ENCODE data around the gene ESRRG. TPM values are rescaled to one million over a fixed set of nuclear protein-coding genes. Genes with fewer than 3 reads are reported as not detected.

ESRRG gene
- total and polyA plus RNA-seq, 2 of the 8 experiments (the other 6 are each of a cell fraction or from before 2014, with no cell fraction given), result 0.59 to 1.4 TPM

GRCh38 chr1:216535751-216536150, 187.5 kb downstream of the ESRRG start:
- Histone ChIP-seq H4K5ac (ENCODE audit: insufficient read length, low read depth, low read length) (no peak overlapping the region), H3K4ac (replicated peaks; ENCODE audit: insufficient read length, low read depth, low read length) (no peak overlapping the region), H3K79me1 (ENCODE audit: low read depth, low read length) (no peaks in the 10 kb centered on the region), H3K23me2 (ENCODE audit: low read depth, low read length) (peaks cover 2% of the 10 kb centered on the region; the same call in 1 of the 2 replicates), H3K4me3 (ENCODE audit: extremely low read depth in 1 of 4, insufficient read depth in 2 of 4, low read depth in 3 of 4, low read length in 4 of 4) (no peak overlapping the region), H2BK120ac (replicated peaks; ENCODE audit: low read depth, low read length) (no peak overlapping the region), H3K4me2 (ENCODE audit: insufficient read depth in 1 of 2, low read depth in 2 of 2, low read length in 2 of 2) (no peak overlapping the region), H2AK5ac (ENCODE audit: low read depth, low read length) (no peak overlapping the region), H3K23ac (ENCODE audit: insufficient read length) (no peak overlapping the region), H4K20me1 (replicated peaks in 1 of 2; ENCODE audit: control insufficient read depth in 1 of 2, insufficient read depth in 2 of 2, low read length in 2 of 2) (no peaks in the 10 kb centered on the region), H3K4me1 (replicated peaks in 1 of 4; ENCODE audit: control insufficient read depth in 3 of 4, insufficient read depth in 4 of 4, low read length in 3 of 4) (peaks cover 0 to 3% (median 2%) of the 10 kb centered on the region in 4 experiments; a peak in 2 of 7 replicates), H4K91ac (replicated peaks; ENCODE audit: insufficient read length, low read length) (no peak overlapping the region), H2BK5ac (ENCODE audit: low read depth, low read length) (no peak overlapping the region), H3K27me3 (replicated peaks in 1 of 4; ENCODE audit: control insufficient read depth in 3 of 4, extremely low read depth in 1 of 4, insufficient read depth in 3 of 4, low read length in 3 of 4) (no peaks in the 10 kb centered on the region), H2BK12ac (ENCODE audit: low read depth, low read length) (no peak overlapping the region), H3K18ac (ENCODE audit: extremely low read depth, low read length) (no peak overlapping the region), H2BK15ac (ENCODE audit: low read length) (no peak overlapping the region), H2AFZ (ENCODE audit: low read length) (no peak overlapping the region), H3K56ac (replicated peaks; ENCODE audit: insufficient read length, low read depth, low read length) (no peak overlapping the region), H3K79me2 (ENCODE audit: control insufficient read depth in 1 of 2, insufficient read depth in 2 of 2, low read length in 2 of 2) (no peaks in the 10 kb centered on the region), H3K36me3 (ENCODE audit: control insufficient read depth in 2 of 4, insufficient read depth in 4 of 4, low read length in 3 of 4) (no peaks in the 10 kb centered on the region), H3K14ac (ENCODE audit: insufficient read length) (no peak overlapping the region), H3K9ac (replicated peaks in 1 of 4; ENCODE audit: extremely low read depth in 1 of 4, low read depth in 3 of 4, low read length in 3 of 4) (no peak overlapping the region), H4K8ac (ENCODE audit: extremely low read depth, insufficient read depth, low read length) (no peak overlapping the region), H3K9me3 (ENCODE audit: insufficient read depth in 2 of 2, low read depth in 1 of 2, low read length in 1 of 2) (no peaks in the 10 kb centered on the region), H3K27ac (ENCODE audit: low read depth, low read length) (no peak overlapping the region), H2BK20ac (ENCODE audit: low read length) (no peak overlapping the region)
- WGBS, 2 experiments (ENCODE audit: extremely low coverage in 1 of 2, insufficient coverage in 1 of 2, insufficient read length in 1 of 2, insufficient replicate concordance in 2 of 2, low coverage in 1 of 2, low lambda C conversion rate in 2 of 2, missing lambda C conversion rate in 1 of 2), result 80% methylated on average over 2 of the region's 2 CpGs; no CpG with 5 or more reads in 1 of the 2 experiments
- POLR2A ChIA-PET (ENCODE audit: partially characterized antibody), result interaction anchor here (0.5 kb wide), 1 partner anchor 90 kb away, joined by 3 read pairs; no protein-coding TSS in a partner anchor
- DNase-seq (ENCODE audit: low read depth in 1 of 2, low spot score in 2 of 2), result no peak
- FAIRE-seq, result no peak
- CTCF ChIA-PET (ENCODE audit: partially characterized antibody), result interaction anchor here (0.9 to 1.0 kb wide), 2 partner anchors 21 to 228 kb away, joined by 3 to 4 read pairs; no protein-coding TSS in a partner anchor

Data from H1 (cell line).